Neural progenitor cell (in vitro differentiated cells): ENCODE results near the gene NEDD4.

Source experiments
- EZH2 ChIP-seq: fragments of 200-600 bp; sonication (generic); IDR thresholded peaks from 2 replicates; pipeline ENCODE4 v1.6.1; 2017; ENCODE audit warnings: antibody characterized with exemption, mild to moderate bottlenecking, moderate library complexity
- EZH2phosphoT487 ChIP-seq: fragments of 200-600 bp; sonication (generic); IDR thresholded peaks from 2 replicates; pipeline ENCODE4 v1.6.1; 2017; ENCODE audit warnings: antibody characterized with exemption
- TF ChIP-seq, protein P1 (sequence below): fragments of 200-600 bp; sonication (generic); IDR thresholded peaks from 2 replicates; pipeline ENCODE4 v1.5.1; 2017; ENCODE audit warnings: antibody characterized with exemption, mild to moderate bottlenecking

DNA sequence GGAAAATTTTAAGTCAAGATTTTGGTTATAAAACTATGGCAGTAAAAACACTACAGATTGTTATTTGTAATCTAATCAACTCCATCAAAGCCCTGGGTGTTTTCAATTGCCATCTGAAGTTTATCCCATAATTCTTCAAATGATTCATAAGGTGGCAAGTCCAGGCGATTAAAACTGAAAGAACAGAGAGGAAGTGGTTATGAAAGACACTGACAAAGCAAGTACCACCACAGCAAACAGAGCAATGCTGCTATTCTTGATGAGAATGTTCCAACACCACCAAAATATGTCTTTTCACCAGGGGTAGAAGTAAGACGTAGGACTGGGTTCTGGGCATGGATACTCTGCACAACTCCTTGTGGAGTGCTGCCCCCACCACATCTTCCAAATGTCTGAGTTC is 163.6 kb downstream of the NEDD4 start:
- TF ChIP-seq, protein P1, sequence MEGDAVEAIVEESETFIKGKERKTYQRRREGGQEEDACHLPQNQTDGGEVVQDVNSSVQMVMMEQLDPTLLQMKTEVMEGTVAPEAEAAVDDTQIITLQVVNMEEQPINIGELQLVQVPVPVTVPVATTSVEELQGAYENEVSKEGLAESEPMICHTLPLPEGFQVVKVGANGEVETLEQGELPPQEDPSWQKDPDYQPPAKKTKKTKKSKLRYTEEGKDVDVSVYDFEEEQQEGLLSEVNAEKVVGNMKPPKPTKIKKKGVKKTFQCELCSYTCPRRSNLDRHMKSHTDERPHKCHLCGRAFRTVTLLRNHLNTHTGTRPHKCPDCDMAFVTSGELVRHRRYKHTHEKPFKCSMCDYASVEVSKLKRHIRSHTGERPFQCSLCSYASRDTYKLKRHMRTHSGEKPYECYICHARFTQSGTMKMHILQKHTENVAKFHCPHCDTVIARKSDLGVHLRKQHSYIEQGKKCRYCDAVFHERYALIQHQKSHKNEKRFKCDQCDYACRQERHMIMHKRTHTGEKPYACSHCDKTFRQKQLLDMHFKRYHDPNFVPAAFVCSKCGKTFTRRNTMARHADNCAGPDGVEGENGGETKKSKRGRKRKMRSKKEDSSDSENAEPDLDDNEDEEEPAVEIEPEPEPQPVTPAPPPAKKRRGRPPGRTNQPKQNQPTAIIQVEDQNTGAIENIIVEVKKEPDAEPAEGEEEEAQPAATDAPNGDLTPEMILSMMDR = no peak
- TF ChIP-seq EZH2phosphoT487 (no peak), EZH2 (no peak)
